Fibroblast of skin of scalp (primary cell): ENCODE measurements around the gene PCCB.
"Not testable (repeated sequence)": the region's sequence is repeated elsewhere in the genome, so short reads cannot be mapped to it uniquely, and the experiment has no call there.

Experiments used
- DNase-seq: peaks from one replicate; pipeline ENCODE4 v3.0.0-alpha.2; 2013

Gene PCCB

GRCh38 chr3:136263251-136263650 is 13.1 kb downstream of the PCCB start:
- no peak for DNase-seq

- DNase-seq: peak; percentile 62
Observed at GRCh38 chr3:136266468-136267125, 16.5 kb downstream of the PCCB start.

- DNase-seq: no peak
Observed at GRCh38 chr3:136267235-136267634, 17.1 kb downstream of the PCCB start.

GRCh38 chr3:136270179-136270578 is 20.0 kb downstream of the PCCB start:
- DNase-seq: no peak

- DNase-seq: not testable (repeated sequence)
Observed at GRCh38 chr3:136271626-136272025, 21.5 kb downstream of the PCCB start.

GRCh38 chr3:136276049-136276755 is 26.1 kb downstream of the PCCB start:
- DNase-seq: peak; percentile 9

- DNase-seq: no peak
Observed at GRCh38 chr3:136277115-136277514, 27.0 kb downstream of the PCCB start.

GRCh38 chr3:136277634-136278033 is 27.5 kb downstream of the PCCB start:
- DNase-seq: no peak

- no peak for DNase-seq
Observed at GRCh38 chr3:136279092-136279491, 29.0 kb downstream of the PCCB start.

- no peak for DNase-seq
Observed at GRCh38 chr3:136280961-136281360, 30.8 kb downstream of the PCCB start.

GRCh38 chr3:136281966-136282520 is 31.9 kb downstream of the PCCB start:
- DNase-seq: no peak

- DNase-seq: peak; percentile 3
Observed at GRCh38 chr3:136283627-136284026, 33.5 kb downstream of the PCCB start.

- no peak for DNase-seq
Observed at GRCh38 chr3:136291302-136291701, 41.2 kb downstream of the PCCB start.

- DNase-seq: no peak
Observed at GRCh38 chr3:136292500-136292899, 42.4 kb downstream of the PCCB start.

GRCh38 chr3:136293279-136293678 is 43.1 kb downstream of the PCCB start:
- no peak for DNase-seq

GRCh38 chr3:136294176-136294575 is 44.0 kb downstream of the PCCB start:
- DNase-seq: no peak

- DNase-seq: no peak
Observed at GRCh38 chr3:136296960-136297359, 46.8 kb downstream of the PCCB start.

GRCh38 chr3:136297826-136298225 is 47.7 kb downstream of the PCCB start:
- DNase-seq: no peak

- no peak for DNase-seq
Observed at GRCh38 chr3:136300444-136300843, 50.3 kb downstream of the PCCB start.

- peak; percentile 48 for DNase-seq
Observed at GRCh38 chr3:136305879-136306278, 55.7 kb downstream of the PCCB start.

- no peak for DNase-seq
Observed at GRCh38 chr3:136311261-136311660, 61.1 kb downstream of the PCCB start.

- DNase-seq: no peak
Observed at GRCh38 chr3:136311968-136312367, 61.8 kb downstream of the PCCB start.

GRCh38 chr3:136326316-136326715 is 76.2 kb downstream of the PCCB start:
- DNase-seq: no peak

- DNase-seq: no peak
Observed at GRCh38 chr3:136327671-136328070, 77.5 kb downstream of the PCCB start.
